Measurements from ENCODE around the gene MANSC4.

- TF ChIP-seq CTCF (IDR thresholded peaks at IDR 0.05) (peak in 1 of 7 experiments; percentile 8), POLR2A (IDR thresholded peaks at IDR 0.05) (no peak)
Measured at GRCh38 chr12:27732281-27732680, 47.8 kb downstream of the MANSC4 start.

Measured in body of pancreas (tissue), 4 donors.